Uterus (tissue), 2 donors: Measurements from ENCODE around the gene MARCHF9.

ENCODE experiments used
- POLR2A ChIP-seq, 2 donors: fragments of 450-650 bp; IDR thresholded peaks; one replicate each; pipeline ENCODE4 v1.6.1; 2016; ENCODE audit warnings: antibody characterized with exemption in 2 of 2, mild to moderate bottlenecking in 1 of 2, moderate library complexity in 1 of 2
- TF ChIP-seq, protein P1 (sequence below), 4 experiments: fragments of 200-600 bp in 2 of 4; fragments of 450-650 bp in 2 of 4; sonication (generic) in 2 of 4; IDR thresholded peaks; one replicate each; pipeline ENCODE4 v1.5.1; 2016 to 2019; ENCODE audit warnings: antibody characterized with exemption in 4 of 4, mild to moderate bottlenecking in 2 of 4, moderate library complexity in 1 of 4

DNA sequence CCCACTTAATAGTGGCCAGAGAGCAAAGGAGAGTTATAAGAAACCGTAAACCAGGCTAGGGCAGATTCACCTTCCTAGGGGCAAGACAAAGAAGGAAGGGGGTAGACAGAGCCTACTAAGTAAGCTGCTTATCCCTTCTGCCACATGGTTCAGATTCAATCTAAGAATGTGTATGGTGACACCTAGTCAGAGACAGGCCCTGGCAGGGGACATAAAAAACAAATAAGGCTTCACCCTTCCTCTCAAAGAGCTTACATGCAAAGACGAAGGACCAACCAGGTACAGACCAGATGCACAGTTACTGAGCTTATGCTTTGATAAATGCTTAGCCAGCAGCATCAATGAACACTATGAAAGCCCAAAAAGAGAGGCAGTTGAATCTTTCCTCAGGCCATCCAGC, 7.6 kb downstream of the MARCHF9 start:
- no peak for TF ChIP-seq POLR2A (IDR thresholded peaks at IDR 0.05)
- TF ChIP-seq, protein P1, sequence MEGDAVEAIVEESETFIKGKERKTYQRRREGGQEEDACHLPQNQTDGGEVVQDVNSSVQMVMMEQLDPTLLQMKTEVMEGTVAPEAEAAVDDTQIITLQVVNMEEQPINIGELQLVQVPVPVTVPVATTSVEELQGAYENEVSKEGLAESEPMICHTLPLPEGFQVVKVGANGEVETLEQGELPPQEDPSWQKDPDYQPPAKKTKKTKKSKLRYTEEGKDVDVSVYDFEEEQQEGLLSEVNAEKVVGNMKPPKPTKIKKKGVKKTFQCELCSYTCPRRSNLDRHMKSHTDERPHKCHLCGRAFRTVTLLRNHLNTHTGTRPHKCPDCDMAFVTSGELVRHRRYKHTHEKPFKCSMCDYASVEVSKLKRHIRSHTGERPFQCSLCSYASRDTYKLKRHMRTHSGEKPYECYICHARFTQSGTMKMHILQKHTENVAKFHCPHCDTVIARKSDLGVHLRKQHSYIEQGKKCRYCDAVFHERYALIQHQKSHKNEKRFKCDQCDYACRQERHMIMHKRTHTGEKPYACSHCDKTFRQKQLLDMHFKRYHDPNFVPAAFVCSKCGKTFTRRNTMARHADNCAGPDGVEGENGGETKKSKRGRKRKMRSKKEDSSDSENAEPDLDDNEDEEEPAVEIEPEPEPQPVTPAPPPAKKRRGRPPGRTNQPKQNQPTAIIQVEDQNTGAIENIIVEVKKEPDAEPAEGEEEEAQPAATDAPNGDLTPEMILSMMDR (IDR thresholded peaks at IDR 0.05), result no peak
